Natural killer cell (primary cell): ENCODE data around the gene POLR3A. TPM values are rescaled to one million over a fixed set of nuclear protein-coding genes. Genes with fewer than 3 reads are reported as not detected.

Experiments
- ATAC-seq, 3 donors: fragments of 150-1000 bp in 2 of 3; fragments of 200-7000 bp in 1 of 3; cut with Tn5 transposase; 1 replicate in 1 of 3; 2 replicates in 2 of 3; pipeline ENCODE4 v1.10.0; 2021; ENCODE audit warnings: mild to moderate bottlenecking in 2 of 3, moderate library complexity in 2 of 3
- DNase-seq, 2 donors: peaks; one replicate each; pipeline versions ENCODE4 v3.0.0 to v3.0.0-alpha.2; 2013 to 2021; ENCODE audit warnings: mixed read lengths in 1 of 2
- H3K27ac ChIP-seq: one replicate; pipeline ENCODE4 v1.5.1; 2013; ENCODE audit warnings: mild to moderate bottlenecking, low read length
- H3K27me3 ChIP-seq: one replicate; pipeline ENCODE4 v1.6.1; 2013; ENCODE audit warnings: low read length; ENCODE audit not compliant: control insufficient read depth, insufficient read depth
- H3K36me3 ChIP-seq: one replicate; pipeline ENCODE4 v1.6.1; 2013; ENCODE audit warnings: low read length; ENCODE audit not compliant: control insufficient read depth, insufficient read depth
- H3K4me1 ChIP-seq: one replicate; pipeline ENCODE4 v1.6.1; 2013; ENCODE audit warnings: low read length; ENCODE audit not compliant: control insufficient read depth, insufficient read depth
- H3K4me3 ChIP-seq: one replicate; pipeline ENCODE4 v1.5.1; 2013; ENCODE audit warnings: low read length
- H3K9me3 ChIP-seq: one replicate; pipeline ENCODE4 v1.6.1; 2013; ENCODE audit warnings: low read length; ENCODE audit not compliant: control insufficient read depth, insufficient read depth
- H3K27ac Mint-ChIP-seq, 2 donors: one replicate each; pipeline ENCODE4 v1.8.0; 2022; ENCODE audit warnings: mild to moderate bottlenecking in 2 of 2, mixed read lengths in 2 of 2, moderate library complexity in 1 of 2
- H3K27me3 Mint-ChIP-seq, 2 donors: one replicate each; pipeline ENCODE4 v1.8.0; 2022; ENCODE audit warnings: low read depth in 2 of 2, mixed read lengths in 2 of 2
- H3K36me3 Mint-ChIP-seq: one replicate; pipeline ENCODE4 v1.8.0; 2022; ENCODE audit warnings: mixed read lengths
- H3K4me1 Mint-ChIP-seq, 2 donors: one replicate each; pipeline ENCODE4 v1.8.0; 2022; ENCODE audit warnings: mixed read lengths in 2 of 2
- H3K4me3 Mint-ChIP-seq: one replicate; pipeline ENCODE4 v1.8.0; 2022; ENCODE audit warnings: mild to moderate bottlenecking, moderate library complexity, mixed read lengths
- H3K9me3 Mint-ChIP-seq, 2 donors: one replicate each; pipeline ENCODE4 v1.8.0; 2022; ENCODE audit warnings: mixed read lengths in 2 of 2
- WGBS: methylation state at CpG from one replicate; pipeline ENCODE4 v1.1.7; 2013; ENCODE audit warnings: missing lambda C conversion rate; ENCODE audit not compliant: insufficient coverage; 5-methylcytosine and 5-hydroxymethylcytosine counted together
- intact Hi-C: fragments of 100-400 bp; cut with micrococcal nuclease; formaldehyde crosslinking; loops from one replicate; pipeline ENCODE4 v1.14.2; 2022
- total RNA-seq, 4 donors: library from RNA; stranded (reverse); fragments of 120-200 nt in 1 of 4; gene quantifications; one replicate each; pipeline versions ENCODE4 v1.2.3 to v1.2.4, GENCODE V29; 2013 to 2022
- TF ChIP-seq, protein P1 (sequence below): fragments of 200-600 bp; IDR thresholded peaks from one replicate; pipeline ENCODE4 v1.8.0; 2022; ENCODE audit warnings: antibody characterized with exemption

POLR3A gene
- total RNA-seq, 3 donors from 2014 or later (not counting 1 experiment from before 2014, with no cell fraction given), result 15.6 to 21.0 (median 17.9) TPM

DNA sequence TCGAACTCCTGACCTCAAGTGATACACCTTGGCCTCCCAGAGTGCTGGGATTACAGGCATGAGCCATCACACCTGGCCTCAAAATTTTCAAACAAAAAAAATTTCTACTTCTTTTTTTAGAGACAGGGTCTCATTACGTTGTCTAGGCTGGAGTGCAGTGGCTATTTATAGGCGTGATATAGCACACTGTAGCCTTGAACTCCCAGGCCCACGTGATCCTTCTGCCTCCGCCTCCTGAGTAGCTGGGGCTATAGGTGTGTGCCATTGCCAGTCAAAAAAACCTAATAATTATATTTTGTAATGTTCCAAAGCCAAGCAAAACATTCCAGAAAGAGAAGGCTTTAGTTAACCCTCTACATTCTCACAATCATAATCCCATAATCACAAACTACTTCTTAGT lies 13.8 kb downstream of the POLR3A start:
- Histone ChIP-seq H3K36me3 (peaks cover 87% of the 10 kb centered on the region), H3K9me3 (no peaks in the 10 kb centered on the region), H3K4me3 (no peak overlapping the region), H3K27ac (no peak overlapping the region), H3K27me3 (no peaks in the 10 kb centered on the region), H3K4me1 (no peaks in the 10 kb centered on the region)
- Mint-ChIP-seq H3K4me1 (no peaks in the 10 kb centered on the region), H3K27ac (no peak overlapping the region), H3K36me3 (peaks cover 26% of the 10 kb centered on the region), H3K4me3 (no peak overlapping the region), H3K27me3 (no peaks in the 10 kb centered on the region), H3K9me3 (no peaks in the 10 kb centered on the region)
- no peak for ATAC-seq
- 91% methylated on average over 3 of the region's 5 CpGs for WGBS
- intact Hi-C loops, result no loop called here
- DNase-seq, result no peak
- TF ChIP-seq, protein P1, sequence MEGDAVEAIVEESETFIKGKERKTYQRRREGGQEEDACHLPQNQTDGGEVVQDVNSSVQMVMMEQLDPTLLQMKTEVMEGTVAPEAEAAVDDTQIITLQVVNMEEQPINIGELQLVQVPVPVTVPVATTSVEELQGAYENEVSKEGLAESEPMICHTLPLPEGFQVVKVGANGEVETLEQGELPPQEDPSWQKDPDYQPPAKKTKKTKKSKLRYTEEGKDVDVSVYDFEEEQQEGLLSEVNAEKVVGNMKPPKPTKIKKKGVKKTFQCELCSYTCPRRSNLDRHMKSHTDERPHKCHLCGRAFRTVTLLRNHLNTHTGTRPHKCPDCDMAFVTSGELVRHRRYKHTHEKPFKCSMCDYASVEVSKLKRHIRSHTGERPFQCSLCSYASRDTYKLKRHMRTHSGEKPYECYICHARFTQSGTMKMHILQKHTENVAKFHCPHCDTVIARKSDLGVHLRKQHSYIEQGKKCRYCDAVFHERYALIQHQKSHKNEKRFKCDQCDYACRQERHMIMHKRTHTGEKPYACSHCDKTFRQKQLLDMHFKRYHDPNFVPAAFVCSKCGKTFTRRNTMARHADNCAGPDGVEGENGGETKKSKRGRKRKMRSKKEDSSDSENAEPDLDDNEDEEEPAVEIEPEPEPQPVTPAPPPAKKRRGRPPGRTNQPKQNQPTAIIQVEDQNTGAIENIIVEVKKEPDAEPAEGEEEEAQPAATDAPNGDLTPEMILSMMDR, result no peak

DNA sequence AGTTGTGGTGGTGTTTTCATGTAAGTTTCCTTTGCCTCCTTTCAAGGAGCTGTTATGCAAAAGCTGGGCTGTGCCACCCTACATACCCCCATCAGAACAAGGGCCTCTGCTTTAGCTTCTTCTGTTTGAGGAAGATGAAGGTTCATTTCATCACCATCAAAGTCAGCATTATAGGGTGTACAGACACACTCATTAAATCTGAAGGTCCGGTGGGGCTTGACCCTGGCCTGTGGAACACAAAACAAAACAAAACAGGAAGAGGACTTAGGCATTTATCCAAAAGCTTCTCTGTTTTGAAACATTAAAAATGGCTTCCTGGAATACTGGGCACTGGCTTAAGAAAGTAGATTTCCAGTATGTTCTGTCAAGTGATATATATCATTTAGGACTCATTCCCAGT lies 15.8 kb downstream of the POLR3A start:
- no peak overlapping the region for H3K27ac Mint-ChIP-seq
- H3K9me3 Mint-ChIP-seq, result no peaks in the 10 kb centered on the region
- H3K4me3 Mint-ChIP-seq, result no peak overlapping the region
- intact Hi-C loops, result no loop called here
- H3K36me3 Mint-ChIP-seq, result peaks cover 32% of the 10 kb centered on the region
- ATAC-seq (no peak), DNase-seq (no peak)
- no peaks in the 10 kb centered on the region for H3K4me1 Mint-ChIP-seq
- WGBS, result 100% methylated on average over 1 of the region's 1 CpG
- Histone ChIP-seq H3K4me1 (no peaks in the 10 kb centered on the region), H3K9me3 (no peaks in the 10 kb centered on the region), H3K27ac (no peak overlapping the region), H3K4me3 (no peak overlapping the region), H3K27me3 (no peaks in the 10 kb centered on the region), H3K36me3 (peaks cover 86% of the 10 kb centered on the region)
- TF ChIP-seq, protein P1, result no peak
- no peaks in the 10 kb centered on the region for H3K27me3 Mint-ChIP-seq

DNA sequence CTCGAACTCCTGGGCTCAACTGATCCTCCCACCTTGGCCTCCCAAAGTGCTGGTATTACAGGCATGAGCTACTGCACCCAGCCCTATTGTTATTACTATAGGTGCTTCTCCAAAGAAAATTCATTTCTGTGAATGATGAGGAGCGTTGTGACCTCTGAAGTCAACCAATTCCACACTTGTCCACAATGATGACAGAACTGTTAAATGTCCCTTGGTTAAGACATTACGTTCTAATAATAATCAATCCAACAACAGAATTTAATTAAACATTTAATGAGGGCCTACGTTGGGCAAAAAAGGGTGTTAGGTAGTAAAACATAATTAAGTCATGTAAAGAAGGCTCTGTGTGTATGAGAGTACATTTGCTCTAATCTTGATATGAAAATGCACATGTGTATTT lies 18.2 kb downstream of the POLR3A start:
- WGBS, result 94% methylated on average over 2 of the region's 4 CpGs
- H3K27me3 Mint-ChIP-seq, result no peaks in the 10 kb centered on the region
- Histone ChIP-seq H3K9me3 (no peaks in the 10 kb centered on the region), H3K4me1 (no peaks in the 10 kb centered on the region), H3K27me3 (no peaks in the 10 kb centered on the region), H3K36me3 (peaks cover 79% of the 10 kb centered on the region), H3K4me3 (no peak overlapping the region), H3K27ac (no peak overlapping the region)
- no peak overlapping the region for H3K27ac Mint-ChIP-seq
- no peak for DNase-seq
- TF ChIP-seq, protein P1, result no peak
- H3K4me1 Mint-ChIP-seq, result no peaks in the 10 kb centered on the region
- H3K4me3 Mint-ChIP-seq, result no peak overlapping the region
- no peak for ATAC-seq
- no peaks in the 10 kb centered on the region for H3K9me3 Mint-ChIP-seq
- peaks cover 37% of the 10 kb centered on the region for H3K36me3 Mint-ChIP-seq
- intact Hi-C loops, result no loop called here

DNA sequence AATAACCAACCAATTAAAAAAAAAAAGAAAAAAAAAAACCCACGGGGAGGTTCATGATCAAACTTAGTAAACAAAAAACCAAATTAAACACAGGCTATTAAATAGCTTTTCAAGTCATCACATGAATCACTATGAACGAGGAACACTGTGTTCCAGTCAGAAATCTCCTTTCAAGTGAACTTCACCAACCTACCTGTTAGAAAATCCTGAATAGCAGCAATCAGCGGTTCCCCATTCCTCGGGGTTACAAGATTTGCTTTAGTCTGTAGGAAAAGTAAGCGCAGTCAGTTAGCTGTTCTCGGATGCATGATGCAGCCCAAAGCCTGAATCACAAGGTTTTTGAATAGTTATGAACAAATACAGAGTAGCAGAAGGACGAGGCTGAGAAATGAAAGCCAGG lies 19.0 kb downstream of the POLR3A start:
- WGBS, result 96% methylated on average over 6 of the region's 7 CpGs
- Histone ChIP-seq H3K27me3 (no peaks in the 10 kb centered on the region), H3K9me3 (no peaks in the 10 kb centered on the region), H3K4me3 (no peak overlapping the region), H3K4me1 (no peaks in the 10 kb centered on the region), H3K36me3 (peaks cover 78% of the 10 kb centered on the region), H3K27ac (no peak overlapping the region)
- intact Hi-C loops, result no loop called here
- TF ChIP-seq, protein P1, result no peak
- no peak for ATAC-seq
- Mint-ChIP-seq H3K27me3 (no peaks in the 10 kb centered on the region), H3K27ac (no peak overlapping the region), H3K9me3 (no peaks in the 10 kb centered on the region), H3K4me1 (no peaks in the 10 kb centered on the region), H3K36me3 (peaks cover 44% of the 10 kb centered on the region), H3K4me3 (no peak overlapping the region)
- no peak for DNase-seq
